Fibroblast of peridontal ligament (primary cell): ENCODE measurements around the gene ETFRF1.

ENCODE experiments used
- DNase-seq: peaks from one replicate; pipeline ENCODE4 v3.0.0-alpha.2; 2010; ENCODE audit errors: extremely low read depth

ETFRF1 gene, protein sequence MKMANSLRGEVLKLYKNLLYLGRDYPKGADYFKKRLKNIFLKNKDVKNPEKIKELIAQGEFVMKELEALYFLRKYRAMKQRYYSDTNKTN

DNA sequence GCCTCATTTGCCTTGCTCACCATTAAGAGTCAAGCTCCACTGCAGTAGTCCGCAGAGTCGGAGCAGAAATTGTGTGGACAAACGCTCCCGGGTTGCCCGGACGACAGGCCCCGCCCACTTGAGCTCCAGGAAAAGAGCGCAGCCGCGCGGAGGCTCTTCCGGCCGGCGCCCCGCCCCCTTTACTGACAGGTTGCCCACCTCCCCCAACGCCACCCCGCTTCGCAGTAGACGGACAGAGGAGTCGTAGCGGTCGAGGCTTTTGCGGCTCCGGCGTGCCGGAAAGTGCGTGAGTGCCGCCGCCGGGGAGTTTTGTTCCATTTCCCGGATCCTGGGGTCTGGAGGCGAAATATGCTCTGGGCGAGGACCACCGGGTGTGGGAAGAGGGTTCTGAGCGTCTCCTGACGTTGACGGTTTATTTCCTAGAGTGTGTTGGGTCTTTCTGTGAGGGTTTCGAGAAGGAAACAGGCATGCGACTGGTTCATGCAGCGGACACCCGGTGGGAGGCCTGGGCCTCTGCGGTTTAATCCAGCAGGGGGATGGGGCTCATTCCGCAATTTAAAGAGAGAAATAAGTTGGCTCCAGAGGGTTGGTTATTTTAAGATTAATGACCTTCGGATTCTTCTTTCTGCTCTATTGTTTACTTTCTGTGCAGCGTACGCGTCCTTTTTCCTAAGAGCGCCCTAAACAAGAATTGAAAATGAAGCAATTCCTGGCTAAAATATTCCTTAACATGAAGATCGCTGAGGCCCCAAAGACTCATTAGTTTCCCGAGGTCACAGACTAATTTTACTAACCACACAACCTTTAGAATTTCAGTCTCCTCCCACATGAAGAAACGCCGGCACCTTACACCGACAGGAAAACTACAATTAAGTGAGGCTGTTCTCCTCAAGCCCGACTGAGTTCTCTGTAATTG lies at the start of gene ETFRF1, which contains the start of gene DNAI7:
ETFRF1 (plus strand) TSS at position 182 of the 916 bp plus-strand sequence. CDS start 8,720 bp downstream, outside the sequence.
DNAI7 (minus strand) TSS at position 105 of the 916 bp plus-strand sequence; CDS start at position 23, 82 bp downstream.
- peak; percentile 90 for DNase-seq

DNA sequence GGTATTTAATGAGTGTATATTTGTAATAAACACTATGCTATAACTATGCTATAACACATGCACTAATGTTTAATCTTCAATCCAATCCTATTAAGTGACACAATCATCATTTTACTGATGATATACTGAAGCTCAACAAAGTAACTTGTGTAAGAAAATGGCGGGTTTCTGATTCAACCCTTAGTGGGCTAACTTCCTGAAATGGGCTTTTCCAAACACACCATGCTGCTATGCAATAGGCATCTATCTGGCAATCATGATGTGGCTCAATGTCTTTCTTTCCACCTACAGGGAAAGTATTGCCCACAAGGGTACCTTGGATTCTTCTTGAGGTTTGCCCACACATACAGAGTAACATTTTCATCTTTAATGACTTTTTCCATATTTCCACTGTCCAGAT lies 48.4 kb upstream of the ETFRF1 start:
- no peak for DNase-seq

DNA sequence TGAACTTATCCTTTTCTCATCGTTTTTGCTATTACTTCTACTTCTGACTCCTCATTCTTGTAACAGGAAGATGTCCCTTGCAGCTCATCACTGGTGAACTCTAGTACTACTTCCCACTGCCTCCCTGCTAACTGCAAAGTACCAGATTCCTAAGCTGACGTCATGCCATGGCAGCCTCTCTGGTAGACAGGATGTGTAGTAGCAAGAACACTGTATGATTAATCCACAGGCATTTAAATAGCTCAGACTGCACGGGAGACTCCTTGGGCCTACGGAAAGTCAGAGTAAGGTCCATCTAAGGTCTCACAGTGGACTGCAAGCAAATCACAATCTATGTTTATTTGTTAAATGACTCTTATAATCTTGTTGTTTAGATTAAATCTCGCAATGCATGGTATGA lies 43.6 kb upstream of the ETFRF1 start:
- peak; percentile 99 for DNase-seq

DNA sequence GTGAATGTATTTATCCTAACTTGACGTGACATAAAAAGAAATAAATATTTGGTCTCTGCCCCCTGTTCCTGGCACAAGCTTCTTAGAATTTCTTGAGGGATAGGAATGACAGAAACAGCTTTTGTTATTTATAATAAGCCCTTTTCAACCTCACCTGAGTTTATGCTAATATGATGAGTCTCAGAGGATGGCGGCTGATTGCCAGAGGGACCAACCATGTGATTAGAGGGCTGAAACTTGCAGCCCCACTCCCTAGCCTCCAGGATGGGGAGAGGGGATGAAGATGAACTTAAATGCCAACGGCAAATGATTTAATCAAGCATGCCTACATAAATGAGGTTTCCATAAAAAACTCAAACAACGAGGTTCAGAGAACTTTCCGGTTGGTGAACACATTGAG lies 43.0 kb upstream of the ETFRF1 start:
- no peak for DNase-seq

DNA sequence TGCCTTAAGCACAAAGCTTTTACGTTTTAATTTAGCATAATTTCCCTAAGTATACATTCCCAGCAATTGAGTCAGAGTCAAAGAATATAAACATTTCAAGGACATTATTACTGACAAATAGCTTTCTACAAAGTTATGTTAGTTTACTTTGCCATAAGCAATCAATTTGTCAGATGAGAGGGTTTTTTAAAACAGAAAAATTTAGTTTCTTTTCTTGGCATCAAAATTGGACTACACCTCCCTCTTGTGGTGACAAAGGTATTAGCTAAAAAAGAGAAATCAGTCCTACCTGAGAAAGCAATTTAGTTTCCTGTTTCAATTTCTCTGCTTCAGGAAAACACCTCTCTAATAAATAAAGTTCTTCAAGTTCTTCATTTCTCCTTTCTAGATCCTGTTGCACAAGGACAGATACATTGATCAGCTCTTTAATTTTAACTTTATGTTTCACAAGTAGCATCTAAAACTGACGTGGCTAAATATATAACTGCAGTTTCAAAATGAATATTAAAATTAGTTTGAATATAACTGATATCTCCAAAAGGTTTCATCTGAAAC lies 39.9 kb upstream of the ETFRF1 start:
- peak; percentile 83 for DNase-seq

DNA sequence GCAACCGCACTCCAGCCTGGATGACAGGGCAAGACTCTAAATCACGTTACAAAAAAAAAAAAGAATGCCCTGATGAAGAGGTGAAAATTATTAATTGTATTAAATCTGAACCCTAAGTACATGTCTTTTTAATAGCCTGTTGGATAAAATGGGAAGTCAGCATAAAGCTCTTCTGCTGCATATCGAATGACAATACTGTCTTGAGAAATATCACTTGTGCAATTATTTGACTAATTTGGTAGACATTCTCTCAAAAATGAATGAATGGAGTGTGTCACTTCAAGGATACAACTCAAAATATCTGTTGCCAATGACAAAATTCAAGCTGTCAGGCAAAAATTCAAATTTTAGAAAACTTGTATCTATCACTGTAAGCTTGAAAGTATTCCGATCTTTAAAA lies 39.0 kb upstream of the ETFRF1 start:
- peak; percentile 23 for DNase-seq

DNA sequence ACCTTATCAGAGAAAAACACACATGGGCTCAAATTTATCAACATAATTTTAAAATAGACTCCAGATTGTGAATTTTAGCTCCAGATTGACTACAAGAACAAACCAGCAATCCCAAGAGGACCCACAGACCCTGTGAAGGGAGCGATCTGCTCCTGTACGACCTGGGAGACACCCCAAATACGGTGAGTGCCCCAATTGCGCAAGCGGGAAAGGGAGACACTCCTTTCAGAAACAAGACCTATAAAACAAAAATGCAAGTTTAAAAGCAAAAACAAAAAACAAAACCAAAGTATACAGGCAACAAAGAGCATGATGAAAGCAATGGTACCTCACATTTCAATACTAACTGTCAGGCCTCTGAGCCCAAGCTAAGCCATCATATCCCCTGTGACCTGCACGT lies 32.2 kb upstream of the ETFRF1 start:
- DNase-seq = no peak

DNA sequence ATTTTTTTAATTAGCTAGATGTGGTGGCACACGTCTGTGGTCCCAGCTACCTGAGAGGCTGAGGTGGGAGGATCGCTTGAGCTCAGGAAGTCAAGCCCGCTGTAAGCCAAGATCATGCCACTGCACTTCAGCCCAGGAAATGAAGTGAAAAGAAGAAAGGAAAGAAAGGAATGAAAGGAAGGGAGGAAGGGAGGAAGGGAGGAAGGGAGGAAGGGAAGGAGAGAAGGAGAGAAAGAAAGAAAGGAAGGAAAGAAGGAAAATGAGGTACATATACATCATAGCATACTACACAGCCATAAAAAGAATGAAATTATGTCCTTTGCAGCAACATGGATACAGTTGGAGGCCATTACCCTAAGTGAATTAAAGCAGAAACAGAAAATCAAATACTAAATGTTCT lies 12.3 kb upstream of the ETFRF1 start:
- DNase-seq = no peak

DNA sequence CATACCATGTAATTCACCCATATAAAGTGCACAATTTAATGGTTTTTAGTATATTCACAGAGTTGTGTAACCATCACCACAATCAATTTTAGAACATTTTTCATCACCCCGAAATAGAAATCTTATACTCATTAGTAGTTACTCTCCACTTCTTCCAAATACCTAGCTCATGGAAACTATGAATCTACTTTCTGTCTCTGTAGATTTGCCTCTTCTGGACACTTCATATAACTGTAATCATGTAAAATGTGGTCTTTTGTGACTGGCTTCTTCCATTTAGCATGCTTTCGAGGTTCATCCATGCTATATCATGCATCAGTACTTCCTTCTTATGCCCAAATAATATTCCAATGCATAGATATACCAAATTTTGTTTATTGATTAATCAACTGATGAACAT lies 10.9 kb upstream of the ETFRF1 start:
- DNase-seq = no peak

DNA sequence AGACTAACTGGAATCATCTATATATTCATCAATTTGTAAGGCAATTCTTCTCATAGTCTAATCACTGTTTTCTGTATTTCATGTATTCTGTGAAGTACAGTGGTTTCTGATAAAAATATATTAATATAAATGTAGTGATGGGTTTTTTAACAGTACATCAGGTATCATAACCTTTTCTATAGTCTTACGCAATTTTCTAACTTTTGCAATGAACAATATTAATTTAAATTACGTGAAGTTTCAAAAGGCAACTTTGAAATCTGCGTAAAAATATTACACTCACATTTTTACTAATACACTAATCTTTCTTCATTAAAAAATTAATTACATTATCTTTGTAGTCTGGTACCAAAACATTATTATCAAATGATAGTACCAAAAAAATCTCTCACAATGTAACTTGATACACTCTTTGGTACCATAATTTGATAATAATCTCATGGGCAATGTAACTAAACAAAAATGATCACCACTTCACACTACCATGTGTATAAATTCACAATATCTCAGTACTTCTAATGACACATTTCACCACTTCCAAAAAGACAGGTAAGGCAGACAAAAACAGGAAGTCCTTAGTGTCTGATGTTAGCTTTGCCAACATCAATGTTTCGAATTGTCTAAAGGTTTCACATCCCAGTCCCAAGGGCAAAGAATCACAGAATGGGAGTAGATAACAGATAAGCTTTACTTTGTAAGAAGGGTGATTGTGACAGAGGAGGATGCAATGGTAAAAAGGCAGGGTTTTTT lies 8.8 kb upstream of the ETFRF1 start:
- DNase-seq = no peak

DNA sequence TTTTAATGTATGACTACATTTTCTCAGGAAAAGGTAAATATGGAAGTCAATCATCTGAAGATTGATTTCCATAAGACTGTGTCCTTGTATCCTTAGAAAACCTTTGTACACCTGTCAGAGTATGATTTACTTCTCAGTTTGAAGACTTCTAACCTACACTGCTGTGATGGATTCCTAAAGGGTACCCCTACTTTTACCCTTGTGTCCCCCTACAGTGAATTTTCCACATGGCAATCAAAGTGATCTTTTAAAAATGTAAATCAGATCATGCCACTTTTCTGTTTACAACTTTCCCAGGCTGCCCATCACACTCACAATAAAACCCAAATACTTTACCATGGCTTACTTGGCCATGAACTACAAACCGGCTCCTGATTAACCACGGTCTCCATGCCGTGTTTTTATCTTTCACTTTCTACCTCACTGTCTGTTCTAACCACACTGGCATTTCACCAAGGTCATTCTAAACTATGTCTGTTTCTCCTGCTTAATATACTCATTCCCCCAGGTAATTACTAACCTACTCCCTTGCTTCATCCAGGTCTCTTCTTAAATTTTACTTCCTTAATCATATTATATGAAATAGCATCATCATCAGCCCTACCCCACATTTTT lies 8.1 kb upstream of the ETFRF1 start:
- DNase-seq = peak; percentile 44

DNA sequence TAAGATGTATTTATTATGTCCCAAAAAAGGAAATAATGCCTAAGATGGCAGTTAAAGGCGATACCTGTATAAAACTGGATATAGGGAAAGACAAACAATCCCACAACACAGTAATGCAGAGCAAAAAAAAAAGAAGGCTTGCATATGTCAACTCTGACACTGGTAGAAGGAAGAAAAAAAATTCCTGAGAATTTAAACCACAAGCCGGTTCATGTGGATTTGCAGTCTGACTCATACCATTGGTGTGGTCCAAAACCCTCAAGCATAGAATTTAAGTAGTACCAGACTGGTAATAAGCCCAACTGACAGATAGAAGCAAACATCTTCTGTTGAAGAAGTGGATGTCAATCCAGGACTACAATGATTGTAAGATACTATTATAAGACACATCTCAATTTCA lies 7.3 kb upstream of the ETFRF1 start:
- DNase-seq = peak; percentile 97

DNA sequence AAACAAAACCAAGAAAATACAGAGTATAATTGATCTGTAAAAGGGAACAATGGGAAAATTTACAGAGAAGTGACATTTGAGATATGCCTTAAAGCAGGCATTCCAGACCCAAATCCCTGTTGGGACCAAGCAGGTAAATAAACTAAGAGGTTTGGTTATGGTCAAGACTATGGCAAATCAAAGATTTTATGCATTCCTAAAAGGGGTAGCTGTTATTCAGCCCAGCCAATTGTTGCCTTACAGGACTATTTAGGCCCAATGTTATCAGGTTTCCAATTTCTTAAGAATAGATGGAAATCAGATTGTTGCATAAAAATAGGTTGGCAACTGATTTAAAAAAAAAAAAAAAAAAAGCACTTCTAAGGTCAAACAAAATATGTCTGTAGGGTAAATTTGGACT lies 5.4 kb upstream of the ETFRF1 start:
- DNase-seq = peak; percentile 83

DNA sequence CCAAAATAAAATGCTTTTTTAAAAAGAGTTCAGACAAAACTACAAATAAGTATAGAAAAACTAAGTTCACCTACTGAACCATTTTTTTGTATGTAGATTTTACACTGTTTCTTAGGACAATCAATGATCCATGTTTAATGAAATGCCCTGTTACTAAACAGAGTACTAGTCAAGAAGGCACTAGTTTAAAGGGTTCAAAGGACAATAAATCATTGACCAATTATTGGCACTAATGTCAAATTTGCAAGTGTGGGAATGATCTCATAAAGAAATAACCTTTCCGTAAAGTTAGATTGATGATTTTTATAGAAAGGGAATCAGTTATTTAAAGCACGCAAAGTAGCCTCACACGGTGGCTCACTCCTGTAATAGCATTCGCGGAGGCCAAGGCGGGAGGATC lies 4.2 kb upstream of the ETFRF1 start:
- DNase-seq = no peak

DNA sequence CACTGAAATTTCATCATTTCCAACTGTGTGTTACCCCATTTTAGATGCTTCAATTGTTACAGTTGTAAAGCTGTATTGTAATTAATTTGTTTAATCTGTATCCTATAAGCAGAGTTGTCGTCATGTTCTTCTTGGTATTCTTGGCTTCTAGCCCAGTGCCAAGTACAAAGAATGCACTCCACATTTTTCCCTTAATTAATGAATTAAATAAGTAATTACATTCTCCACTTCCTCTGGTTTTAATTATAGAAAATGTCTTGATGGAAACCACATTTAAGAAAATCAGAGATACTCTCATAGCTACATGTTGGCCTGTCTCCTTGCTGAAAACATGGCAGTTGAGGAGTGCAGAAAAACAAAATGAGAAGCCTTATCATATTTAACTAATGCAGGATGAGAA lies 823 bp upstream of the ETFRF1 start:
- DNase-seq = peak; percentile 52

DNA sequence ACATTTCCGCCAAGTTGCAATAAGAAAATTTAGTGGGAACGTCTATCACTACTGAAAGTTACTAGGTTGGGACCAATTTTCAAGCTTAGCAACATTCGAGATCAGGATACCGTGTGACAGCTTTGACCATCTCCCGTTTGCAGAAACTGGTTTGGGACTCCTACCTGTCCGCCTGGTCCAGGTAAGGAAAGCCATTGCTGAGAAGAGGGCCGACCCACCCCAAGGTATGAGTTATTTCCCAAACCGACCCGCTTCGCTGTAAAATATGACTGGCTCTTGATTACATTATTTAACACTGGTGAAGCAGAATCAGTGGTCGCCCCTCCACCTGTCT lies 348 bp upstream of the ETFRF1 start:
- DNase-seq = peak; percentile 12

DNA sequence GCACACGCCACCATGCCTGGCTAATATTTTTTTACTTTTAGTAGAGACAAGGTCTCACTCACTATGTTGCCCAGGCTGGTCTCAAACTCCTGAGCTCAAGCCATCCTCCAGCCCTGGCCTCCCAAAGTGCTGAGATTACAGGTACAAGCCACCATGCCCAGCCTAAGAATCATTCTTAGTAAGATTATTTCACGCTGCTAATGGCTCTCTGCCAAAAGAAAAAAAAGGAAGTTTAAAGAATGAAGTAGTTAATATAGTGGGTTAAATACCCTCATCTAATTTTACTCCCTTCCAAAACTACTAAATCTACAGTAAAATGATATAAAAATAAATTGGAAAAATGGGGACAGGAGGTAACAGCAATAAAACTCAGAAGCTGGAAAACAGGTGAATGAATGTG lies 2.6 kb downstream of the ETFRF1 start:
- no peak for DNase-seq

DNA sequence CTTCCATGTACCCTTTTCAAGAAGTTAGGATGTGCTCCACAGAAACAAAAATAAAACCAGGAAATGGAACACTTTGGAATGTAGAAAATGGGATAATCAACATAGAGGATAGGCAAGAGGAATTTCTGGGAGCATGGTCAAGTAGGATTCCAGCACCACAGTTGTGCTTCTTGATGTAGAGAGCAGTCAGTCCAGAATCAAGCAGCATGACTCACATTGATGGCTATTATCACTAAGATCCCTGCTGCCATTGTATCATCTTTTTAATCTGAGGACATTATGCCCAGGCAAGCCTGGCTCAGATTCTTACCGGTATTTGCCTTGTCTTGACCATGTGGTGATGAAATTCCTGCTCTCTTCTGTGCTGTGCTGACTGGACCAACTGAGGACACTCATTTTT lies 5.7 kb downstream of the ETFRF1 start:
- peak; percentile 79 for DNase-seq

DNA sequence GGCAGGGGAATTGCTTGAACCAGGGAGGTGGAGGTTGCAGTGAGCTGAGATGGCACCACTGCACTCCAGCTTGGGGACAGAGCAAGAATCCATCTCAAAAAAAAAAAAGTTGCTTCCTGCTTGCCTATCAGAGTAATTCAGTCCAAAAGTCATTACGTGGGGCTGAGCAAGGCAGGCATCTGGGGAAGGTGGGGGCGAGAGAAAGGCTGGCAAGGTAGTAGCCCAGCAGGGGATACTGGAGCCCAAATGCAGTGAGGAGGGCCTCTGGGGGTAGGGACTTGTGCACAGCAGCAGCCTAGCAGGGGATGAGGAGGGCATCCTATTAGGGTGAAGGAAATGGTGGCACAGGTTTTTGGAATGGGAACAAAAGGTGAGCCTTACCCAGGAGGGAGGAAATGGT lies 7.1 kb downstream of the ETFRF1 start:
- no peak for DNase-seq

DNA sequence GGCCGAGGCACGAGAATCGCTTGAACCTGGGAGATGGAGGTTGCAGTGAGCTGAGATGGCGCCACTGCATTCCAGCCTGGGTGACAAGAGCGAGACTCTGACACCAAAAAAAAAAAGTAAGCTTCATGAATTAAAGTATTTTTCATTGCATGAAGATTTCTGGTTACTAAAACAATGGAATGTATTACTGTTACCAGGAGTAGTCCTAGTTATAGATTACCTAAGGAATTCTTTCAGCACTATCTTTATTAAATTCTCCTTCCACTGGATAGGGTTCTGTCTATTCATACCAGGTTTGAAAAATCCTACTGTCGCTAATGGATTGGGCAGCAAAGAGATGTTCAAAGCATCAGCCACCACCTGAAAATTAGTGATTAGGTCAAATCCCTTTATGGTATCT lies 12.4 kb downstream of the ETFRF1 start:
- DNase-seq = no peak

DNA sequence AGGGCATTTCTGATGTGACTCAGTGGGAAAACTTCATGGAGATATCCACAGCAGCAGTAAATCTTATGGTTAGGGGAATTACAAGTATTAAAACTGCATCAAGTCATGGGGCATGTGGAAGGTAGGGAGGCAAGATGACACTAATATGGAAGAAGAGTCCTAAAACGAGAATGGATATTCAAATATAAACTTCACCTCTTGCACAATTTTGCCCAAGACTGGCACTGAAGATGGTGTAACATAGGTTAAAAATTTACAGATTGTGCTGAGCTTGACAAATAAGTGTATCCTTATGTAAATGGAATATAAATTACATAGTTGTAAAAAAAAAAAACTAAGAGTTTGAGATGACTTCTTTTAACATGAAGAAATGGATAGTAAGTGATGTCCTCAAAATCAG lies 12.8 kb downstream of the ETFRF1 start:
- no peak for DNase-seq

DNA sequence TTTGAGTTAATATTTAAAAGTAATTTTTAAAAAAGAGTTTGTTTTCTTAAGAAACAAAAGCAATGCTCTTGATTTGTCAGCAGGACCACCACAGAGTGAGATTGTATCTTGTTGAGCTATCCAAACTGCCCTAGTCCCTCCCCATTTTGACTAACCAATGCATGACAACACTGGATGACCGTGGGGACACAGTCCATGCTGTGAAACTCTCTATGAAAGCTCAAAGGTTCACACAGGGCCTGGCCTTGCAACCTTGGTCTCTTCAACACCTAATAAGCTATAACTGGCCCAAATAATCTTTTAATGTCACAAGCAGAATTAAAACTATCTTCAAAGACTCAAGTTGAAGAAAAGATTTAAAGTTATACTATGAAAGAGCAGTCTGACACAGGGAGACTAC lies 13.5 kb downstream of the ETFRF1 start:
- no peak for DNase-seq
